H9 (cell line): Measurements from ENCODE around the gene JMJD7. TPM values are rescaled to one million over a fixed set of nuclear protein-coding genes. Genes with fewer than 3 reads are reported as not detected.
A peak's percentile ranks its signal among the peaks of the same experiment; 100 is the strongest.

Source experiments
- DNase-seq: peaks from one replicate; pipeline ENCODE4 v3.0.0-alpha.2; 2017
- H2AFZ ChIP-seq: one replicate; pipeline ENCODE4 v1.6.1; 2013; ENCODE audit warnings: mild to moderate bottlenecking, low read length, control low read depth, moderate library complexity
- H2AK5ac ChIP-seq: 2 replicates; pipeline ENCODE4 v1.6.1; 2013; ENCODE audit warnings: low read length, control low read depth, mixed read lengths; ENCODE audit not compliant: insufficient read length
- H2BK120ac ChIP-seq: one replicate; pipeline ENCODE4 v1.6.1; 2013; ENCODE audit warnings: low read depth, mild to moderate bottlenecking, low read length, control low read depth, inconsistent platforms; ENCODE audit not compliant: poor library complexity, severe bottlenecking
- H2BK12ac ChIP-seq: 2 replicates; pipeline ENCODE4 v1.6.1; 2013; ENCODE audit warnings: low read length, control low read depth, mixed read lengths, low read depth; ENCODE audit not compliant: insufficient read length
- H2BK15ac ChIP-seq: 2 replicates; pipeline ENCODE4 v1.6.1; 2013; ENCODE audit warnings: low read depth, low read length, control low read depth
- H2BK20ac ChIP-seq: one replicate; pipeline ENCODE4 v1.6.1; 2013; ENCODE audit warnings: low read depth, mild to moderate bottlenecking, low read length, control low read depth, inconsistent platforms; ENCODE audit not compliant: poor library complexity, severe bottlenecking
- H2BK5ac ChIP-seq: 2 replicates; pipeline ENCODE4 v1.6.1; 2013; ENCODE audit warnings: low read length, control low read depth, mixed read lengths; ENCODE audit not compliant: insufficient read length
- H3K14ac ChIP-seq: 2 replicates; pipeline ENCODE4 v1.6.1; 2013; ENCODE audit warnings: low read length, control low read depth; ENCODE audit not compliant: insufficient read depth
- H3K18ac ChIP-seq: 2 replicates; pipeline ENCODE4 v1.6.1; 2013; ENCODE audit warnings: low read depth, mild to moderate bottlenecking, mixed read lengths, low read length, control low read depth; ENCODE audit not compliant: insufficient read length
- H3K23ac ChIP-seq: 2 replicates; pipeline ENCODE4 v1.6.1; 2013; ENCODE audit warnings: low read length, control low read depth, mixed read lengths, low read depth; ENCODE audit not compliant: insufficient read length
- H3K23me2 ChIP-seq: 2 replicates; pipeline ENCODE4 v1.6.1; 2013; ENCODE audit warnings: low read depth, mild to moderate bottlenecking, mixed read lengths, low read length, control low read depth; ENCODE audit not compliant: insufficient read length, poor library complexity, severe bottlenecking
- H3K27ac ChIP-seq: 2 replicates; pipeline ENCODE4 v1.5.1; 2013; ENCODE audit warnings: low read length, control low read depth, mixed read lengths, low read depth; ENCODE audit not compliant: insufficient read length
- H3K27me3 ChIP-seq: 2 replicates; pipeline ENCODE4 v1.6.1; 2013; ENCODE audit warnings: low read length, control low read depth, inconsistent platforms; ENCODE audit not compliant: insufficient read depth
- H3K4ac ChIP-seq: 2 replicates; pipeline ENCODE4 v1.6.1; 2013; ENCODE audit warnings: low read depth, mild to moderate bottlenecking, control low read depth, inconsistent platforms, low read length, moderate library complexity
- H3K4me1 ChIP-seq: 2 replicates; pipeline ENCODE4 v1.6.1; 2013; ENCODE audit warnings: low read length, control low read depth, inconsistent platforms; ENCODE audit not compliant: insufficient read depth
- H3K4me2 ChIP-seq: 2 replicates; pipeline ENCODE4 v1.6.1; 2013; ENCODE audit warnings: low read length, control low read depth, mixed read lengths; ENCODE audit not compliant: insufficient read length, insufficient read depth
- H3K56ac ChIP-seq: 2 replicates; pipeline ENCODE4 v1.6.1; 2013; ENCODE audit warnings: low read depth, mild to moderate bottlenecking, mixed read lengths, low read length, control low read depth; ENCODE audit not compliant: insufficient read length
- H3K79me1 ChIP-seq: 2 replicates; pipeline ENCODE4 v1.6.1; 2013; ENCODE audit warnings: low read depth, mild to moderate bottlenecking, moderate library complexity, low read length, control low read depth, inconsistent platforms; ENCODE audit not compliant: insufficient read depth, poor library complexity, severe bottlenecking
- H3K79me2 ChIP-seq: 2 replicates; pipeline ENCODE4 v1.6.1; 2013; ENCODE audit warnings: low read length, control low read depth, inconsistent platforms; ENCODE audit not compliant: insufficient read depth
- H3K9ac ChIP-seq: 2 replicates; pipeline ENCODE4 v1.6.1; 2013; ENCODE audit warnings: low read length, control low read depth, mixed read lengths; ENCODE audit not compliant: insufficient read length; ENCODE audit errors: extremely low read depth
- H3K9me3 ChIP-seq: one replicate; pipeline ENCODE4 v1.6.1; 2013; ENCODE audit warnings: low read depth, low read length, inconsistent platforms; ENCODE audit not compliant: control insufficient read depth
- H3T11ph ChIP-seq: one replicate; pipeline ENCODE4 v1.6.1; 2013; ENCODE audit warnings: mild to moderate bottlenecking, low read length, control low read depth, inconsistent platforms
- H4K20me1 ChIP-seq: one replicate; pipeline ENCODE4 v1.6.1; 2013; ENCODE audit not compliant: control insufficient read depth, insufficient read length, insufficient read depth
- H4K5ac ChIP-seq: 2 replicates; pipeline ENCODE4 v1.6.1; 2013; ENCODE audit warnings: low read depth, mild to moderate bottlenecking, mixed read lengths, low read length, control low read depth; ENCODE audit not compliant: insufficient read length
- H4K8ac ChIP-seq: replicated peaks from 2 replicates; pipeline ENCODE4 v1.6.1; 2013; ENCODE audit warnings: low read length, control low read depth, mixed read lengths, low read depth; ENCODE audit not compliant: insufficient read length
- H4K91ac ChIP-seq: 2 replicates; pipeline ENCODE4 v1.6.1; 2013; ENCODE audit warnings: low read depth, mild to moderate bottlenecking, moderate library complexity, mixed read lengths, low read length, control low read depth; ENCODE audit not compliant: insufficient read length
- H3K27ac Mint-ChIP-seq, 3 experiments: 2 replicates in 2 of 3; 3 replicates in 1 of 3; pipeline ENCODE4 v1.8.0; 2020 to 2021; ENCODE audit warnings: mixed read lengths in 3 of 3, mild to moderate bottlenecking in 1 of 3, moderate library complexity in 1 of 3
- H3K27me3 Mint-ChIP-seq: 2 replicates; pipeline ENCODE4 v1.8.0; 2021; ENCODE audit warnings: low read depth, mild to moderate bottlenecking, moderate library complexity, mixed read lengths
- H3K36me3 Mint-ChIP-seq, 3 experiments: 2 replicates in 2 of 3; 3 replicates in 1 of 3; pipeline ENCODE4 v1.8.0; 2020 to 2021; ENCODE audit warnings: low read depth in 3 of 3, mixed read lengths in 3 of 3; ENCODE audit not compliant: insufficient read depth in 1 of 3
- H3K4me1 Mint-ChIP-seq, 2 experiments: 2 replicates each; pipeline ENCODE4 v1.8.0; 2020; ENCODE audit warnings: mixed read lengths in 2 of 2
- H3K4me3 Mint-ChIP-seq, 2 experiments: 2 replicates in 1 of 2; 3 replicates in 1 of 2; pipeline ENCODE4 v1.8.0; 2020 to 2021; ENCODE audit warnings: mild to moderate bottlenecking in 2 of 2, mixed read lengths in 2 of 2, moderate library complexity in 1 of 2
- H3K9me3 Mint-ChIP-seq, 2 experiments: 2 replicates in 1 of 2; 3 replicates in 1 of 2; pipeline ENCODE4 v1.8.0; 2020; ENCODE audit warnings: mild to moderate bottlenecking in 2 of 2, mixed read lengths in 2 of 2, moderate library complexity in 1 of 2
- WGBS: extraction: QIAGEN DNeasy Blood & Tissue Kit; methylation state at CpG from one replicate; pipeline ENCODE4 v1.1.7; 2013; ENCODE audit warnings: missing lambda C conversion rate, low lambda C conversion rate, mixed read lengths; ENCODE audit not compliant: insufficient read length; ENCODE audit errors: extremely low coverage; 5-methylcytosine and 5-hydroxymethylcytosine counted together
- total RNA-seq: library from RNA; stranded (reverse); gene quantifications from 2 replicates; pipeline ENCODE4 v1.2.1, GENCODE V29; 2021
- TF ChIP-seq, protein P1 (sequence below): fragments of 200-600 bp; sonication (generic); conservative IDR thresholded peaks from 3 replicates; pipeline ENCODE4 v1.8.0; 2021; ENCODE audit warnings: antibody characterized with exemption, mild to moderate bottlenecking

The JMJD7 gene
- total RNA-seq, 1 experiment from 2014 or later: 13.3 TPM

DNA sequence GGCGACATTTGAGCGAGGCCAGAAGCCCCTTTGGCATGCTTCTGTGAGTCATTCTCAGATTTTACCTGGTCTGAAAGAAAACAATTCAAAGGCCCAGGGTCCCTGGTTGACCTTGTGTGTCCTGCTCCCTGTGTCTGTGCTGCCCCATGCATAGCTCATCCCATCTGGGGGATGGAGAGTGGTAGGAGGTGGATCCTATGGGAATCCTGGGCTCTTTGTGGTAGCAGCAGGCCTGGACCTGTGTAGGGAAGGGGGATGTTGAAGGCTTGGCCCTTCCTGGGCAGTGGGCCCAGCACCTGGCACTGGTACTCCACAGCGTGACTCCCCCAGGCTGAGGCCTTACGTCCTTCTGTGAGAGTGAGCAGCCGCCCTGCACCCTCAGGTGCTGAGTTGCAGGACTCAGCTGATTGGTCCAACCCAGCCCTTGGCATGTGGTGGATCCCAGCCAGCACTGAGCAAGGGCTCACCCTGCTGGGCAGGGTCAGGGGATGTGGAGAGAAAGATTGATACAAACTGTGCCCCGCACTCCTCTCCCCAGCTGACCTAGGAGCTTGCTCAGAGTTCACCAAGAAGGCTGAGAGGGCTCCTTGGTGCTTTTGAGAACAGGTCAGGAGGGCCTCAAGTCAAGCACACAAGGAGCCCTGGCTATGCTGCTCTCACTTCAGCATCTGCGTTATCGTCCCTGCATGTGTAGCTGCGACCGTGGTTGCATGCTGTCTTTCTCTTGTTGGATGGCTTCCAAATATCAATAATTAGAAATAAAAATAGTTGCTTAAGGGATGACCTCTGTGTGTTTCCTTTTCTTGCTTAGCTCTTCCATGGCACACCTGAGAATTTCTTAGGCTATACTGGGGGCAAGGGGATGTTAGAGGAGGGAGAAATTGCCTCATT, 21.4 kb upstream of the JMJD7 start:
- Histone ChIP-seq H3K4me1 (no peaks in the 10 kb centered on the region), H3K79me1 (no peaks in the 10 kb centered on the region), H3K4ac (no peak overlapping the region), H3T11ph (no peak overlapping the region), H3K9ac (no peak overlapping the region), H3K18ac (no peak overlapping the region), H3K27me3 (no peaks in the 10 kb centered on the region), H2BK20ac (no peak overlapping the region), H4K5ac (no peak overlapping the region), H3K23me2 (no peaks in the 10 kb centered on the region), H2AK5ac (no peak overlapping the region), H3K9me3 (no peaks in the 10 kb centered on the region), H3K27ac (no peak overlapping the region), H3K56ac (no peak overlapping the region), H2BK120ac (no peak overlapping the region), H4K91ac (no peak overlapping the region), H2BK5ac (no peak overlapping the region), H2BK12ac (no peak overlapping the region), H2BK15ac (no peak overlapping the region), H3K23ac (no peak overlapping the region), H4K8ac (no peak overlapping the region), H4K20me1 (no peaks in the 10 kb centered on the region), H3K4me2 (no peak overlapping the region), H3K79me2 (no peaks in the 10 kb centered on the region), H3K14ac (no peak overlapping the region), H2AFZ (no peak overlapping the region)
- H3K27ac Mint-ChIP-seq: peak overlapping the region in 1 of 3 experiments; percentile 82; a peak in 1 of 7 replicates
- H3K4me1 Mint-ChIP-seq: peaks cover 3 to 16% of the 10 kb centered on the region in 2 experiments
- no peaks in the 10 kb centered on the region for H3K27me3 Mint-ChIP-seq
- DNase-seq: peak; percentile 57
- no peaks in the 10 kb centered on the region; a peak in 1 of 7 replicates for H3K36me3 Mint-ChIP-seq
- WGBS: no CpG with 5 or more reads among the region's 10 CpGs
- no peak overlapping the region for H3K4me3 Mint-ChIP-seq
- H3K9me3 Mint-ChIP-seq: no peaks in the 10 kb centered on the region; a peak in 1 of 5 replicates
- TF ChIP-seq, protein P1, sequence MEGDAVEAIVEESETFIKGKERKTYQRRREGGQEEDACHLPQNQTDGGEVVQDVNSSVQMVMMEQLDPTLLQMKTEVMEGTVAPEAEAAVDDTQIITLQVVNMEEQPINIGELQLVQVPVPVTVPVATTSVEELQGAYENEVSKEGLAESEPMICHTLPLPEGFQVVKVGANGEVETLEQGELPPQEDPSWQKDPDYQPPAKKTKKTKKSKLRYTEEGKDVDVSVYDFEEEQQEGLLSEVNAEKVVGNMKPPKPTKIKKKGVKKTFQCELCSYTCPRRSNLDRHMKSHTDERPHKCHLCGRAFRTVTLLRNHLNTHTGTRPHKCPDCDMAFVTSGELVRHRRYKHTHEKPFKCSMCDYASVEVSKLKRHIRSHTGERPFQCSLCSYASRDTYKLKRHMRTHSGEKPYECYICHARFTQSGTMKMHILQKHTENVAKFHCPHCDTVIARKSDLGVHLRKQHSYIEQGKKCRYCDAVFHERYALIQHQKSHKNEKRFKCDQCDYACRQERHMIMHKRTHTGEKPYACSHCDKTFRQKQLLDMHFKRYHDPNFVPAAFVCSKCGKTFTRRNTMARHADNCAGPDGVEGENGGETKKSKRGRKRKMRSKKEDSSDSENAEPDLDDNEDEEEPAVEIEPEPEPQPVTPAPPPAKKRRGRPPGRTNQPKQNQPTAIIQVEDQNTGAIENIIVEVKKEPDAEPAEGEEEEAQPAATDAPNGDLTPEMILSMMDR: peak; percentile 52
